ENCODE measurements around the gene SRRM3. TPM values are rescaled to one million over a fixed set of nuclear protein-coding genes. Genes with fewer than 3 reads are reported as not detected.
"Not testable (repeated sequence)": the region's sequence is repeated elsewhere in the genome, so short reads cannot be mapped to it uniquely, and the experiment has no call there.

SRRM3 gene
- total RNA-seq, 1 donor from 2014 or later, result 0.46 TPM

- Mint-ChIP-seq H3K4me1 (ENCODE audit: unreplicated experiment) (peaks cover 7% of the 10 kb centered on the region), H3K27ac (ENCODE audit: unreplicated experiment) (no peak overlapping the region), H3K4me3 (ENCODE audit: unreplicated experiment) (no peak overlapping the region), H3K27me3 (ENCODE audit: unreplicated experiment) (peaks cover 10% of the 10 kb centered on the region), H3K9me3 (ENCODE audit: unreplicated experiment) (no peaks in the 10 kb centered on the region), H3K36me3 (ENCODE audit: unreplicated experiment) (no peaks in the 10 kb centered on the region)
- DNase-seq (ENCODE audit: extremely low spot score, unreplicated experiment), result no peak
- TF ChIP-seq CTCF (IDR thresholded peaks at IDR 0.05), result no peak
Observed at GRCh38 chr7:76222839-76223238, 21.1 kb downstream of the SRRM3 start.

- Mint-ChIP-seq H3K4me1 (ENCODE audit: unreplicated experiment) (peaks cover 7% of the 10 kb centered on the region), H3K27me3 (ENCODE audit: unreplicated experiment) (peaks cover 6% of the 10 kb centered on the region), H3K27ac (ENCODE audit: unreplicated experiment) (no peak overlapping the region), H3K36me3 (ENCODE audit: unreplicated experiment) (no peaks in the 10 kb centered on the region), H3K9me3 (ENCODE audit: unreplicated experiment) (no peaks in the 10 kb centered on the region), H3K4me3 (ENCODE audit: unreplicated experiment) (no peak overlapping the region)
- DNase-seq (ENCODE audit: extremely low spot score, unreplicated experiment), result no peak
- no peak for TF ChIP-seq CTCF (IDR thresholded peaks at IDR 0.05)
Observed at GRCh38 chr7:76223286-76223972, 21.7 kb downstream of the SRRM3 start.

GRCh38 chr7:76224695-76225094 is 23.0 kb downstream of the SRRM3 start:
- no peak for DNase-seq (ENCODE audit: extremely low spot score, unreplicated experiment)
- peaks cover 7% of the 10 kb centered on the region for H3K4me1 Mint-ChIP-seq (ENCODE audit: unreplicated experiment)
- H3K9me3 Mint-ChIP-seq (ENCODE audit: unreplicated experiment), result no peaks in the 10 kb centered on the region
- no peak overlapping the region for H3K27ac Mint-ChIP-seq (ENCODE audit: unreplicated experiment)
- peaks cover 11% of the 10 kb centered on the region for H3K27me3 Mint-ChIP-seq (ENCODE audit: unreplicated experiment)
- H3K4me3 Mint-ChIP-seq (ENCODE audit: unreplicated experiment), result no peak overlapping the region
- no peak for TF ChIP-seq CTCF (IDR thresholded peaks at IDR 0.05)
- H3K36me3 Mint-ChIP-seq (ENCODE audit: unreplicated experiment), result no peaks in the 10 kb centered on the region

- TF ChIP-seq CTCF (IDR thresholded peaks at IDR 0.05), result no peak
- no peak for DNase-seq (ENCODE audit: extremely low spot score, unreplicated experiment)
- Mint-ChIP-seq H3K9me3 (ENCODE audit: unreplicated experiment) (no peaks in the 10 kb centered on the region), H3K27ac (ENCODE audit: unreplicated experiment) (no peak overlapping the region), H3K4me1 (ENCODE audit: unreplicated experiment) (peaks cover 3% of the 10 kb centered on the region), H3K4me3 (ENCODE audit: unreplicated experiment) (no peak overlapping the region), H3K27me3 (ENCODE audit: unreplicated experiment) (peaks cover 18% of the 10 kb centered on the region), H3K36me3 (ENCODE audit: unreplicated experiment) (no peaks in the 10 kb centered on the region)
Observed at GRCh38 chr7:76225379-76225778, 23.7 kb downstream of the SRRM3 start.

GRCh38 chr7:76225951-76226350 is 24.3 kb downstream of the SRRM3 start:
- H3K27ac Mint-ChIP-seq (ENCODE audit: unreplicated experiment), result no peak overlapping the region
- no peaks in the 10 kb centered on the region for H3K4me1 Mint-ChIP-seq (ENCODE audit: unreplicated experiment)
- DNase-seq (ENCODE audit: extremely low spot score, unreplicated experiment), result no peak
- no peaks in the 10 kb centered on the region for H3K9me3 Mint-ChIP-seq (ENCODE audit: unreplicated experiment)
- TF ChIP-seq CTCF (IDR thresholded peaks at IDR 0.05), result no peak
- no peaks in the 10 kb centered on the region for H3K36me3 Mint-ChIP-seq (ENCODE audit: unreplicated experiment)
- H3K27me3 Mint-ChIP-seq (ENCODE audit: unreplicated experiment), result peaks cover 22% of the 10 kb centered on the region
- no peak overlapping the region for H3K4me3 Mint-ChIP-seq (ENCODE audit: unreplicated experiment)

GRCh38 chr7:76226878-76227423 is 25.3 kb downstream of the SRRM3 start:
- H3K27ac Mint-ChIP-seq (ENCODE audit: unreplicated experiment); H3K4me1 Mint-ChIP-seq (ENCODE audit: unreplicated experiment); H3K36me3 Mint-ChIP-seq (ENCODE audit: unreplicated experiment): not testable (repeated sequence)

More at GRCh38 chr7:76226878-76227423, 25.3 kb downstream of the SRRM3 start:
- not testable (repeated sequence) for DNase-seq (ENCODE audit: extremely low spot score, unreplicated experiment); H3K4me3 Mint-ChIP-seq (ENCODE audit: unreplicated experiment); H3K9me3 Mint-ChIP-seq (ENCODE audit: unreplicated experiment)
- H3K27me3 Mint-ChIP-seq (ENCODE audit: unreplicated experiment), result peaks cover 32% of the 10 kb centered on the region

All from osteocyte (in vitro differentiated cells).